Gastroesophageal sphincter (tissue), 3 donors: ENCODE measurements around the gene KLHL29.

Experiments used
- CTCF ChIP-seq, 4 experiments: fragments of 200-600 bp in 2 of 4; fragments of 450-650 bp in 2 of 4; sonication (generic) in 1 of 4; IDR thresholded peaks; one replicate each; pipeline ENCODE4 v1.5.1; 2017 to 2019; ENCODE audit warnings: antibody characterized with exemption in 4 of 4, mild to moderate bottlenecking in 2 of 4, moderate library complexity in 2 of 4
- EP300 ChIP-seq: sonication (generic); formaldehyde crosslinking; IDR thresholded peaks from one replicate; pipeline ENCODE4 v1.6.1; 2017; ENCODE audit warnings: antibody characterized with exemption, mild to moderate bottlenecking
- POLR2A ChIP-seq, 2 donors: fragments of 450-650 bp; IDR thresholded peaks; one replicate each; pipeline ENCODE4 v1.6.1; 2017; ENCODE audit warnings: antibody characterized with exemption in 2 of 2, mild to moderate bottlenecking in 2 of 2, moderate library complexity in 1 of 2

GRCh38 chr2:23498943-23499342 is 114.0 kb downstream of the KLHL29 start:
- no peak for TF ChIP-seq EP300
- no peak for TF ChIP-seq CTCF (IDR thresholded peaks at IDR 0.05)
- TF ChIP-seq POLR2A (IDR thresholded peaks at IDR 0.05): no peak
